ENCODE data around the gene NFKBIL1.
"Not testable (repeated sequence)": the region's sequence is repeated elsewhere in the genome, so short reads cannot be mapped to it uniquely, and the experiment has no call there.

The NFKBIL1 gene

DNA sequence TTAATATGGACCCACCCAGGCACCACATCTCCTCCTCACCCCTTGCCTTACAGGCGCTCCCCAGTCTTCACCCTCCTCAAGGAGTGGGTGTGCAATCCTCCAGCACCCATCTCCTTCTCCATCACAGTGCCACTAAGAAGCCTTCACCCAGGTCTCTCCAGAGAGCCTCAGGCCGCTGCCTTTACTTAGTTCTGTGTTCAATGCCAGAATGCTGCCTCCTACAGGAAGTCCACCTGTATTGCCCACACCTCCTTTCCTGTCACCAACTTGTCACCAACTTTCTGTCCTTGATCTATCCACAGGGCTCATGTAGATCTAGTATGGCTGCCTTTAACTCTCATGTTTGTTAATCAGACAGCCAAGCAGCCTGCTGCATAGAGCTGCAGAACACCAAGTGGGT, 38.1 kb downstream of the NFKBIL1 start:
- TF ChIP-seq, protein P1, sequence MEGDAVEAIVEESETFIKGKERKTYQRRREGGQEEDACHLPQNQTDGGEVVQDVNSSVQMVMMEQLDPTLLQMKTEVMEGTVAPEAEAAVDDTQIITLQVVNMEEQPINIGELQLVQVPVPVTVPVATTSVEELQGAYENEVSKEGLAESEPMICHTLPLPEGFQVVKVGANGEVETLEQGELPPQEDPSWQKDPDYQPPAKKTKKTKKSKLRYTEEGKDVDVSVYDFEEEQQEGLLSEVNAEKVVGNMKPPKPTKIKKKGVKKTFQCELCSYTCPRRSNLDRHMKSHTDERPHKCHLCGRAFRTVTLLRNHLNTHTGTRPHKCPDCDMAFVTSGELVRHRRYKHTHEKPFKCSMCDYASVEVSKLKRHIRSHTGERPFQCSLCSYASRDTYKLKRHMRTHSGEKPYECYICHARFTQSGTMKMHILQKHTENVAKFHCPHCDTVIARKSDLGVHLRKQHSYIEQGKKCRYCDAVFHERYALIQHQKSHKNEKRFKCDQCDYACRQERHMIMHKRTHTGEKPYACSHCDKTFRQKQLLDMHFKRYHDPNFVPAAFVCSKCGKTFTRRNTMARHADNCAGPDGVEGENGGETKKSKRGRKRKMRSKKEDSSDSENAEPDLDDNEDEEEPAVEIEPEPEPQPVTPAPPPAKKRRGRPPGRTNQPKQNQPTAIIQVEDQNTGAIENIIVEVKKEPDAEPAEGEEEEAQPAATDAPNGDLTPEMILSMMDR (IDR thresholded peaks at IDR 0.05; ENCODE audit: low read depth, low read length): peak; percentile 35
- H3K4me3 ChIP-seq (ENCODE audit: low read depth, low read length): no peak overlapping the region

DNA sequence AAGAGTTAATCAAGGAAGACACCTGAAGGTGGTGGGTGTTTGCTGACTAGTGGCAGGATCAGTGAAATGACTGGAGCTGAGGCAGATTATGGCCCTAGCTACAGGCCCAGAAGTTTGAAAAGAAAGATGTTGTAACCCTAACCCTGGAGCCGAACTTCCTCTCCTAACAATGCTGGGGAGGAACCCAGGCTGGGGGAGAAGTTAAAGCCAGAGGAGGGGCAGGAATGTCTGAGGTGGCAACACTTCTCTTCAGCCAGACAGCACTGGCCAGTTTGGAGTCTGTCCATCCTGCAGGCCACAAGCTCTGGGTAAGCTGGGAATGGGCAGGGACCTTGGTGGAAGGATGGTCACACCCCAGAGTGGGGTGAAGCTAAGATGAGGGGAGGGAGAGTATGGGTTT, 38.6 kb downstream of the NFKBIL1 start, which contains the start of gene LST1:
Gene LST1 (plus strand): TSS at position 270 of the 400 bp plus-strand sequence. CDS start 1,023 bp downstream, outside the sequence.
- H3K4me3 ChIP-seq (ENCODE audit: low read depth, low read length): no peak within 1 kb of the TSS
- TF ChIP-seq, protein P1 (IDR thresholded peaks at IDR 0.05; ENCODE audit: low read depth, low read length): no peak

- TF ChIP-seq, protein P1 (IDR thresholded peaks at IDR 0.05; ENCODE audit: low read depth, low read length): no peak
- no peak overlapping the region for H3K4me3 ChIP-seq (ENCODE audit: low read depth, low read length)
Measured at GRCh38 chr6:31586599-31587281, 39.3 kb downstream of the NFKBIL1 start.

DNA sequence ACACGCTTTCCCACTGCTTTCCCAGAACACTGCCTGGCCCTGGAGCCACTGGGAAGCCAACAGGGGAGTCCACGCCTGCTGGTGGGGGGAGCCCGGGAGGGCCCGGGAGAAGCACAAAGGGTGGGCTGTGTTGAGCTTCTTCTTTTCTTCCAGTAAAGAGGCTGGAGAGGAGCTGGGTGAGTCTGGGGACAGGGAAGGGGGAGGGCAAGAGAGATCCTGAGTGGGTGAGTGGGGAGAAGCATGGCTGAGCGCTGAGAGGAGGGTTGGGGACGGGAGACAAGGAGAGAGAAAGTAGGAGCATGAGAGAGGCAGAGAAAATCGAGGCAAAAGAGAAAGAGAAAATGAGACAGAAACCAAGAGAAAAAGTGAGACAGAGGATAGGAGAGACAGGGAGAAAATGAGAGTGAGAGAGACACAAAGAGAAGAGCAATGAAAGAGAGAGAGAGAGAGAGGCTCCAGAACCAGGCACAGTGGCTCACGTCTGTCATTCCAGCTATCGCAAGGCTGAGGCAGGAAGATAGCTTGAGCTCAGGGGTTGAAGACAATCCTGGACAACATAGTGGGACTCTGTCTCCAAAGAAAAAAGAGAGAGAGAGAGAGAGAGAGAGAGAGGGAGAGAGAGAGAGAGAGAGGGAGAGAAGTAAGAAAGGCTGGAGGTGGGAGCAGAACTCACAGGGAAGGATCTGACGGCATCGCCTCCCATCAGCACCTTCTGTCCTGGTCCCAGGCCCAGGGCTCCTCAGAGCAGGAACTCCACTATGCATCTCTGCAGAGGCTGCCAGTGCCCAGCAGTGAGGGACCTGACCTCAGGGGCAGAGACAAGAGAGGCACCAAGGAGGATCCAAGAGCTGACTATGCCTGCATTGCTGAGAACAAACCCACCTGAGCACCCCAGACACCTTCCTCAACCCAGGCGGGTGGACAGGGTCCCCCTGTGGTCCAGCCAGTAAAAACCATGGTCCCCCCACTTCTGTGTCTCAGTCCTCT, 40.7 kb downstream of the NFKBIL1 start:
- no peak overlapping the region for H3K4me3 ChIP-seq (ENCODE audit: low read depth, low read length)
- TF ChIP-seq, protein P1 (IDR thresholded peaks at IDR 0.05; ENCODE audit: low read depth, low read length): no peak

DNA sequence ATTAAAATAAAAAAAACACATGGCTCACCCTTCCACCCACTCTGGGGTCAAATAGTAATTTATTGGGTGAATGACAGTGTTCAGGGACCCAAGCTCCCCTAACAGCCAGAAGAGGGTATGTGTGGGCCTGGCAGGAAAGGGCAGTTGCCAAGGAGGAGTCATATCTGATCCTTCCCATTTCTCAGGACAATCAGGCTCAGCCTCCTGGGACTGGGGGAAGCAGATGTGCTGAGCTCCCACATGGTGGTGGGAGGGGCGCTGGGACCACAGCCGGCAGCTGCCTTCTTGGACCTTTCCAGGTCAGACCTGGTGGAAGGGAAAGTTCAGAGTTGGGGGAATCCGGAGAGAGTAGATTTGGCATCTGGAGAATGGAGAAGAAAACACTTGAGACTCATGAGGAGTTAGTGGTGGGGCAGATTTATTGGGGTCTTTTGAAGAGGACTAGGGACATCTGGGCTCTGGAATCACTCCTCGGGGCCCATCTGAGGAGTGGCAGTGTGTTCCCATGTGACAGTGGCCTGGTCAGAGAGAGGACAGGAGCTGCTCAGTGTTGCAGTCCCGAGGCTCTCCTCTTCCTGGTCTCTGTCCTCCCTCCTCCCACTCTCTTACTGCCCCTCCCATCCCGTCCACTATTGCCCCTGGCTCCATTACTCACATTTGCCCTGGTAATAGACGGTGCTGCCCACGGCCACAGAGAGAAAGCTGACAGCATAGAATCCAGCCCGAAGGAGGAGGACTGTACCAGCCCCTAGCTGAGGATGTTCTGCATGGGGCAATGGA, 41.7 kb downstream of the NFKBIL1 start:
- TF ChIP-seq, protein P1 (IDR thresholded peaks at IDR 0.05; ENCODE audit: low read depth, low read length): no peak
- H3K4me3 ChIP-seq (ENCODE audit: low read depth, low read length): no peak overlapping the region

GRCh38 chr6:31590691-31591090, 43.3 kb downstream of the NFKBIL1 start:
- not testable (repeated sequence) for H3K4me3 ChIP-seq (ENCODE audit: low read depth, low read length)

- TF ChIP-seq, protein P1 (IDR thresholded peaks at IDR 0.05; ENCODE audit: low read depth, low read length): no peak
- H3K4me3 ChIP-seq (ENCODE audit: low read depth, low read length): no peak overlapping the region
Measured at GRCh38 chr6:31592396-31592771, 45.0 kb downstream of the NFKBIL1 start.

Measured in WI38 (cell line).